SU-DHL-6 (cell line): ENCODE measurements around the gene EPB41L2.

Experiments used
- CTCF ChIP-seq: fragments of 200-600 bp; sonication (generic); IDR thresholded peaks from one replicate; pipeline ENCODE4 v1.5.1; 2017; ENCODE audit warnings: antibody characterized with exemption, mild to moderate bottlenecking, low read length, moderate library complexity; ENCODE audit not compliant: insufficient read depth, poor library complexity, severe bottlenecking
- EZH2phosphoT487 ChIP-seq: fragments of 200-600 bp; sonication (generic), shearing (Covaris generic); conservative IDR thresholded peaks from 2 replicates; pipeline ENCODE4 v1.6.1; 2018; ENCODE audit warnings: mild to moderate bottlenecking, antibody characterized with exemption, low read length, moderate library complexity, mixed read lengths

GRCh38 chr6:131007286-131007685, 55.8 kb downstream of the EPB41L2 start:
- no peak for TF ChIP-seq CTCF
- TF ChIP-seq EZH2phosphoT487: no peak
